Measurements from ENCODE around the gene KCNK7.

- no peak for TF ChIP-seq GATA3 (IDR thresholded peaks at IDR 0.05; ENCODE audit: low read depth, low read length)
- no peak for TF ChIP-seq GATA2 (IDR thresholded peaks at IDR 0.05; ENCODE audit: low read depth, low read length)
Measured at GRCh38 chr11:65611758-65612603, 16.4 kb upstream of the KCNK7 start.
